Osteocyte (in vitro differentiated cells): ENCODE results near the gene CCDC158. TPM values are rescaled to one million over a fixed set of nuclear protein-coding genes. Genes with fewer than 3 reads are reported as not detected.

Experiments
- DNase-seq: peaks from one replicate; pipeline ENCODE4 v3.0.0; 2021; ENCODE audit warnings: mixed read lengths; ENCODE audit not compliant: unreplicated experiment; ENCODE audit errors: extremely low spot score
- H3K27ac Mint-ChIP-seq: one replicate; pipeline ENCODE4 v1.8.0; 2021; ENCODE audit warnings: mild to moderate bottlenecking, mixed read lengths; ENCODE audit not compliant: unreplicated experiment
- H3K27me3 Mint-ChIP-seq: one replicate; pipeline ENCODE4 v1.8.0; 2021; ENCODE audit warnings: mixed read lengths; ENCODE audit not compliant: unreplicated experiment
- H3K36me3 Mint-ChIP-seq: one replicate; pipeline ENCODE4 v1.8.0; 2021; ENCODE audit warnings: mixed read lengths; ENCODE audit not compliant: unreplicated experiment
- H3K4me1 Mint-ChIP-seq: one replicate; pipeline ENCODE4 v1.8.0; 2021; ENCODE audit warnings: mixed read lengths; ENCODE audit not compliant: unreplicated experiment
- H3K4me3 Mint-ChIP-seq: one replicate; pipeline ENCODE4 v1.8.0; 2021; ENCODE audit warnings: mild to moderate bottlenecking, moderate library complexity, mixed read lengths; ENCODE audit not compliant: unreplicated experiment
- H3K9me3 Mint-ChIP-seq: one replicate; pipeline ENCODE4 v1.8.0; 2021; ENCODE audit warnings: mixed read lengths; ENCODE audit not compliant: unreplicated experiment
- CTCF ChIP-seq: fragments of 200-600 bp; sonication (generic); IDR thresholded peaks from 2 replicates; pipeline ENCODE4 v1.5.0; 2021; ENCODE audit warnings: antibody characterized with exemption, mild to moderate bottlenecking, moderate library complexity
- total RNA-seq: library from RNA; stranded (reverse); gene quantifications from 2 replicates; pipeline ENCODE4 v1.2.1, GENCODE V29; 2021

CCDC158 gene
- total RNA-seq, 1 donor from 2014 or later: not detected

- H3K27ac Mint-ChIP-seq: no peak overlapping the region
- no peak overlapping the region for H3K4me3 Mint-ChIP-seq
- H3K9me3 Mint-ChIP-seq: peaks cover 7% of the 10 kb centered on the region
These were observed 78.1 kb downstream of the CCDC158 start for GRCh38 chr4:76342803-76343202.

DNA sequence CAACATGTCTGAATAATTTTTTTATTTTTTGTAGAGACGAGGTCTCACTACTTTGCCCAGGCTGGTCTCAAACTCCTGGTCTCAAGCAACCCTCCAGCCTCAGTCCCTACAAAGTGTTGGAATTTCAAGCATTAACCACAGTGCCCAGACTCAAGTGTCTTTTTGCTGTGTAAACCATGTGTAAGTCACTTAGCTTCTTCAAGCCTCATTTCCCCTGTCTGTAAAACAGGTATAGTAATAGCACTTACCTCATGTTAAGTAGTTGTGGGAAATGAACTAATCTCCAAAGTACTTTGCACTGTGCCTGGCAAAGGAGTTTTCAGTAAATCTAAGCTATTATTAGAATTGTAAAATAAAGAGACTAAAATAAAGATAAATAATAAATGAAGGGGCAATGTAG, 78.8 kb downstream of the CCDC158 start:
- no peak overlapping the region for H3K27ac Mint-ChIP-seq
- no peak for DNase-seq
- peaks cover 1% of the 10 kb centered on the region for H3K9me3 Mint-ChIP-seq
- H3K36me3 Mint-ChIP-seq: no peaks in the 10 kb centered on the region
- peaks cover 48% of the 10 kb centered on the region for H3K27me3 Mint-ChIP-seq
- no peaks in the 10 kb centered on the region for H3K4me1 Mint-ChIP-seq
- H3K4me3 Mint-ChIP-seq: no peak overlapping the region
- TF ChIP-seq CTCF: no peak

More at GRCh38 chr4:76342803-76343202, 78.1 kb downstream of the CCDC158 start:
- Mint-ChIP-seq H3K27me3 (peaks cover 46% of the 10 kb centered on the region), H3K36me3 (no peaks in the 10 kb centered on the region), H3K4me1 (no peaks in the 10 kb centered on the region)
- no peak for TF ChIP-seq CTCF
- DNase-seq: no peak

GRCh38 chr4:76341063-76341462, 79.9 kb downstream of the CCDC158 start:
- no peak for DNase-seq
- H3K9me3 Mint-ChIP-seq: no peaks in the 10 kb centered on the region
- H3K27me3 Mint-ChIP-seq: peaks cover 48% of the 10 kb centered on the region
- no peak overlapping the region for H3K4me3 Mint-ChIP-seq
- no peaks in the 10 kb centered on the region for H3K4me1 Mint-ChIP-seq
- TF ChIP-seq CTCF: no peak
- no peaks in the 10 kb centered on the region for H3K36me3 Mint-ChIP-seq
- H3K27ac Mint-ChIP-seq: no peak overlapping the region

DNA sequence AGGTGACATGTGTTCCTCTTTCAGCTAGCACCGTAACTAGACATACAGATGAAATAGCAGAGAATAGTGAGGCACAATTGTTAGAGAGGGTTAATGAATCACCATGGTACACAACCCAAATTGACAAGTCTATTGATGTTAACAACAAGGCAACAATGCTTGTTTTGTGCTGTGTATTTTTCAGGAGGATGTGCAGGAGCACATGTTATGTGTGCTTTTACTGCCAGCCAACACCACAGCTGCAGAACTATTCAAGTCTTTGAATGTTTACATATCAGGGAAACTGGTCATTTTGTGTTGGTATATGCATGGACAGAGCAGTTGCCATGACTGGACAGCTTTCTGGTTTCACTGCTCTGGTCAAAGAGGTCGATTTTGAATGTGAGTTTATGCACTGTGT, 81.6 kb downstream of the CCDC158 start:
- H3K4me1 Mint-ChIP-seq: no peaks in the 10 kb centered on the region
- no peaks in the 10 kb centered on the region for H3K36me3 Mint-ChIP-seq
- H3K27me3 Mint-ChIP-seq: peaks cover 47% of the 10 kb centered on the region
- DNase-seq: no peak
- no peak overlapping the region for H3K4me3 Mint-ChIP-seq
- no peaks in the 10 kb centered on the region for H3K9me3 Mint-ChIP-seq
- TF ChIP-seq CTCF: no peak
- H3K27ac Mint-ChIP-seq: no peak overlapping the region

GRCh38 chr4:76334885-76335284, 86.1 kb downstream of the CCDC158 start:
- Mint-ChIP-seq H3K4me1 (no peaks in the 10 kb centered on the region), H3K36me3 (no peaks in the 10 kb centered on the region), H3K27ac (no peak overlapping the region), H3K4me3 (no peak overlapping the region), H3K9me3 (no peaks in the 10 kb centered on the region), H3K27me3 (peaks cover 64% of the 10 kb centered on the region)
- no peak for TF ChIP-seq CTCF
- no peak for DNase-seq
